CD8-positive, alpha-beta memory T cell (primary cell): ENCODE results near the gene QARS1. TPM values are rescaled to one million over a fixed set of nuclear protein-coding genes. Genes with fewer than 3 reads are reported as not detected.

Source experiments
- CTCF ChIA-PET: fragments of 350-600 bp; sonication (Branson Sonifier 250); formaldehyde crosslinking; loops from one replicate; lab custom pipeline; 2021; ENCODE audit warnings: antibody characterized with exemption; lab: Charles Lee
- POLR2A ChIA-PET: fragments of 350-600 bp; sonication (Branson Sonifier 250); formaldehyde crosslinking; loops from one replicate; lab custom pipeline; 2021; ENCODE audit warnings: antibody characterized with exemption; lab: Charles Lee
- DNase-seq, 5 donors: peaks; one replicate each; pipeline versions ENCODE4 v3.0.0 to v3.0.0-alpha.2; 2020 to 2022; ENCODE audit warnings: mixed read lengths in 1 of 5
- H3K27ac ChIP-seq: one replicate; pipeline ENCODE4 v1.7.0; 2013; ENCODE audit warnings: low read depth, mild to moderate bottlenecking, low read length, moderate library complexity
- H3K27me3 ChIP-seq: 2 replicates; pipeline ENCODE4 v1.7.0; 2013; ENCODE audit warnings: low read length, mild to moderate bottlenecking; ENCODE audit not compliant: insufficient read depth, poor library complexity, severe bottlenecking
- H3K36me3 ChIP-seq: 2 replicates; pipeline ENCODE4 v1.7.0; 2013; ENCODE audit warnings: mild to moderate bottlenecking, low read length, moderate library complexity; ENCODE audit not compliant: insufficient read depth
- H3K4me1 ChIP-seq: 2 replicates; pipeline ENCODE4 v1.7.0; 2013; ENCODE audit warnings: mild to moderate bottlenecking, low read length, moderate library complexity; ENCODE audit not compliant: insufficient read depth
- H3K4me3 ChIP-seq: 2 replicates; pipeline ENCODE4 v1.7.0; 2013; ENCODE audit warnings: mild to moderate bottlenecking, low read length
- H3K9me3 ChIP-seq: 2 replicates; pipeline ENCODE4 v1.7.0; 2013; ENCODE audit warnings: mild to moderate bottlenecking, low read length
- H3K27ac Mint-ChIP-seq, 8 donors: one replicate each; pipeline ENCODE4 v1.8.0; 2020 to 2021; ENCODE audit warnings: mixed read lengths in 8 of 8, mild to moderate bottlenecking in 6 of 8, inconsistent platforms in 3 of 8, moderate library complexity in 3 of 8
- H3K27me3 Mint-ChIP-seq, 2 donors: one replicate each; pipeline ENCODE4 v1.8.0; 2020 to 2021; ENCODE audit warnings: mixed read lengths in 2 of 2, mild to moderate bottlenecking in 1 of 2, moderate library complexity in 1 of 2
- H3K36me3 Mint-ChIP-seq, 3 donors: one replicate each; pipeline ENCODE4 v1.8.0; 2020 to 2021; ENCODE audit warnings: mixed read lengths in 3 of 3, inconsistent platforms in 1 of 3, mild to moderate bottlenecking in 1 of 3
- H3K4me1 Mint-ChIP-seq, 3 donors: one replicate each; pipeline ENCODE4 v1.8.0; 2020 to 2021; ENCODE audit warnings: mixed read lengths in 3 of 3, inconsistent platforms in 1 of 3, mild to moderate bottlenecking in 1 of 3
- H3K4me3 Mint-ChIP-seq, 7 donors: one replicate each; pipeline ENCODE4 v1.8.0; 2020 to 2021; ENCODE audit warnings: mixed read lengths in 7 of 7, mild to moderate bottlenecking in 6 of 7, moderate library complexity in 4 of 7, inconsistent platforms in 2 of 7
- H3K9me3 Mint-ChIP-seq, 5 donors: one replicate each; pipeline ENCODE4 v1.8.0; 2020 to 2022; ENCODE audit warnings: mixed read lengths in 5 of 5, mild to moderate bottlenecking in 3 of 5, moderate library complexity in 2 of 5, inconsistent platforms in 1 of 5
- polyA plus RNA-seq: library from polyadenylated mRNA; unstranded; fragments of 300-500 nt; fragmentation: Illumina TruSeq; gene quantifications from one replicate; pipeline ENCODE4 v1.2.3, GENCODE V29; 2021
- total RNA-seq, 2 experiments: library from RNA; stranded (reverse); gene quantifications; one replicate each; pipeline ENCODE4 v1.2.3, GENCODE V29; 2021

QARS1 gene
- total and polyA plus RNA-seq, 3 experiments from 2014 or later = 95.8 to 244 (median 233) TPM

GRCh38 chr3:49133226-49133951 lies 28.8 kb upstream of the QARS1 start:
- no peak for DNase-seq
- H3K4me1 ChIP-seq = no peaks in the 10 kb centered on the region
- H3K4me3 ChIP-seq = no peak overlapping the region
- no peaks in the 10 kb centered on the region for H3K27me3 ChIP-seq
- H3K9me3 ChIP-seq = no peaks in the 10 kb centered on the region
- no peaks in the 10 kb centered on the region for H3K9me3 Mint-ChIP-seq
- H3K4me3 Mint-ChIP-seq = peak overlapping the region in 1 of 7 donors; percentile 17
- peak overlapping the region; percentile 59 for H3K27ac ChIP-seq
- H3K4me1 Mint-ChIP-seq = no peaks in the 10 kb centered on the region
- no peak overlapping the region for H3K27ac Mint-ChIP-seq
- H3K36me3 ChIP-seq = no peaks in the 10 kb centered on the region
- H3K36me3 Mint-ChIP-seq = no peaks in the 10 kb centered on the region
- ChIA-PET CTCF (interaction anchor here (0.7 to 1.4 kb wide), 2 partner anchors 30 to 40 kb away, joined by 3 to 4 read pairs; partner anchors contain the start of gene QRICH1), POLR2A (no interaction called here)
- peaks cover 17 to 49% of the 10 kb centered on the region in 2 donors for H3K27me3 Mint-ChIP-seq

- H3K27ac Mint-ChIP-seq = peak within 1 kb of the TSS in 1 of 8 donors; percentile 79
- CTCF ChIA-PET = interaction anchor here (1.4 kb wide), 1 partner anchor 39 kb away, joined by 3 read pairs; the partner anchor contains the start of gene QRICH1
Observed at GRCh38 chr3:49132437-49133225, 28.1 kb upstream of the QARS1 start, which contains the start of gene LAMB2. Gene LAMB2, minus strand, starts transcription at chr3:49133050. Its CDS starts 183 bp downstream, at chr3:49132867.

GRCh38 chr3:49132073-49132436 lies 27.5 kb upstream of the QARS1 start:
- Histone ChIP-seq H3K27ac (no peak overlapping the region), H3K9me3 (no peaks in the 10 kb centered on the region), H3K27me3 (no peaks in the 10 kb centered on the region), H3K36me3 (no peaks in the 10 kb centered on the region), H3K4me3 (no peak overlapping the region), H3K4me1 (no peaks in the 10 kb centered on the region)
- Mint-ChIP-seq H3K36me3 (no peaks in the 10 kb centered on the region), H3K27ac (peak overlapping the region in 1 of 8 donors; percentile 79), H3K4me1 (no peaks in the 10 kb centered on the region), H3K27me3 (peaks cover 14 to 43% of the 10 kb centered on the region in 2 donors), H3K9me3 (no peaks in the 10 kb centered on the region), H3K4me3 (no peak overlapping the region)
- POLR2A ChIA-PET = no interaction called here
- CTCF ChIA-PET = interaction anchor here (1.0 kb wide), 1 partner anchor 38 kb away, joined by 3 read pairs; the partner anchor contains the start of gene QRICH1
- DNase-seq = no peak

More at GRCh38 chr3:49132437-49133225, 28.1 kb upstream of the QARS1 start, which contains the start of gene LAMB2:
- Mint-ChIP-seq H3K9me3 (no peaks in the 10 kb centered on the region), H3K27me3 (peaks cover 17 to 47% of the 10 kb centered on the region in 2 donors), H3K36me3 (no peaks in the 10 kb centered on the region), H3K4me1 (no peaks in the 10 kb centered on the region), H3K4me3 (peak within 1 kb of the TSS in 1 of 7 donors; percentile 17)
- H3K27ac ChIP-seq = peak within 1 kb of the TSS; percentile 59
- no peaks in the 10 kb centered on the region for H3K36me3 ChIP-seq
- POLR2A ChIA-PET = no interaction called here
- no peak for DNase-seq
- H3K9me3 ChIP-seq = no peaks in the 10 kb centered on the region
- no peaks in the 10 kb centered on the region for H3K4me1 ChIP-seq
- no peaks in the 10 kb centered on the region for H3K27me3 ChIP-seq
- no peak within 1 kb of the TSS for H3K4me3 ChIP-seq

- Histone ChIP-seq H3K27ac (no peak overlapping the region), H3K4me1 (no peaks in the 10 kb centered on the region), H3K36me3 (no peaks in the 10 kb centered on the region), H3K27me3 (no peaks in the 10 kb centered on the region), H3K4me3 (no peak overlapping the region), H3K9me3 (no peaks in the 10 kb centered on the region)
- Mint-ChIP-seq H3K36me3 (no peaks in the 10 kb centered on the region), H3K27ac (peak overlapping the region in 1 of 8 donors; percentile 79), H3K4me1 (no peaks in the 10 kb centered on the region), H3K4me3 (no peak overlapping the region), H3K9me3 (no peaks in the 10 kb centered on the region), H3K27me3 (peaks cover 14 to 43% of the 10 kb centered on the region in 2 donors)
- ChIA-PET POLR2A (no interaction called here), CTCF (interaction anchor here (1.0 kb wide), 1 partner anchor 37 kb away, joined by 3 read pairs; the partner anchor contains the start of gene QRICH1)
- no peak for DNase-seq
Observed at GRCh38 chr3:49131576-49131975, 27.0 kb upstream of the QARS1 start.

GRCh38 chr3:49131040-49131439 lies 26.5 kb upstream of the QARS1 start:
- ChIA-PET POLR2A (no interaction called here), CTCF (interaction anchor here (1.0 to 1.3 kb wide), 2 partner anchors 10 to 37 kb away, joined by 3 to 4 read pairs; partner anchors contain the start of genes QRICH1 and USP19)

GRCh38 chr3:49124991-49125670 lies 20.6 kb upstream of the QARS1 start:
- H3K4me3 Mint-ChIP-seq = no peak overlapping the region

More at GRCh38 chr3:49131040-49131439, 26.5 kb upstream of the QARS1 start:
- Mint-ChIP-seq H3K27ac (no peak overlapping the region), H3K4me1 (no peaks in the 10 kb centered on the region), H3K27me3 (peaks cover 12 to 43% of the 10 kb centered on the region in 2 donors), H3K4me3 (no peak overlapping the region), H3K36me3 (no peaks in the 10 kb centered on the region), H3K9me3 (no peaks in the 10 kb centered on the region)
- DNase-seq = no peak
- no peak overlapping the region for H3K4me3 ChIP-seq
- H3K4me1 ChIP-seq = no peaks in the 10 kb centered on the region
- no peaks in the 10 kb centered on the region for H3K27me3 ChIP-seq
- H3K27ac ChIP-seq = no peak overlapping the region
- H3K9me3 ChIP-seq = no peaks in the 10 kb centered on the region
- H3K36me3 ChIP-seq = no peaks in the 10 kb centered on the region

GRCh38 chr3:49124203-49124602 lies 19.6 kb upstream of the QARS1 start:
- no peak for DNase-seq
- no peaks in the 10 kb centered on the region for H3K27me3 ChIP-seq
- H3K36me3 ChIP-seq = no peaks in the 10 kb centered on the region
- no peaks in the 10 kb centered on the region for H3K9me3 ChIP-seq
- Mint-ChIP-seq H3K27me3 (no peaks in the 10 kb centered on the region), H3K4me3 (no peak overlapping the region), H3K27ac (peak overlapping the region in 2 of 8 donors; percentile 21 to 88), H3K36me3 (peaks cover 0 to 5% (median 0%) of the 10 kb centered on the region in 3 donors), H3K9me3 (no peaks in the 10 kb centered on the region), H3K4me1 (peaks cover 7 to 21% (median 11%) of the 10 kb centered on the region in 3 donors)
- H3K4me3 ChIP-seq = no peak overlapping the region
- peaks cover 18% of the 10 kb centered on the region for H3K4me1 ChIP-seq
- CTCF ChIA-PET = no interaction called here
- POLR2A ChIA-PET = interaction anchor here (1.2 kb wide), 1 partner anchor 31 kb away, joined by 4 read pairs; the partner anchor contains the start of gene QRICH1
- H3K27ac ChIP-seq = no peak overlapping the region

More at GRCh38 chr3:49124991-49125670, 20.6 kb upstream of the QARS1 start:
- Mint-ChIP-seq H3K36me3 (peaks cover 0 to under 1% (median 0%) of the 10 kb centered on the region in 3 donors), H3K9me3 (no peaks in the 10 kb centered on the region), H3K27me3 (peaks cover 1% of the 10 kb centered on the region in 2 donors), H3K4me1 (peaks cover 0 to 12% (median 4%) of the 10 kb centered on the region in 3 donors), H3K27ac (peak overlapping the region in 1 of 8 donors; percentile 63)
- CTCF ChIA-PET = no interaction called here
- DNase-seq = no peak
- Histone ChIP-seq H3K4me3 (no peak overlapping the region), H3K27me3 (no peaks in the 10 kb centered on the region), H3K36me3 (no peaks in the 10 kb centered on the region), H3K9me3 (no peaks in the 10 kb centered on the region), H3K27ac (no peak overlapping the region), H3K4me1 (peaks cover 9% of the 10 kb centered on the region)
- POLR2A ChIA-PET = no interaction called here
